GM21447 (cell line): ENCODE data around the gene GPC5.
"Not testable (repeated sequence)": the region's sequence is repeated elsewhere in the genome, so short reads cannot be mapped to it uniquely, and the experiment has no call there.

Experiments used
- ATAC-seq: cut with Tn5 transposase; IDR thresholded peaks from one replicate; pipeline ENCODE4 v1.9.1; 2021; ENCODE audit not compliant: unreplicated experiment

GPC5 gene

DNA sequence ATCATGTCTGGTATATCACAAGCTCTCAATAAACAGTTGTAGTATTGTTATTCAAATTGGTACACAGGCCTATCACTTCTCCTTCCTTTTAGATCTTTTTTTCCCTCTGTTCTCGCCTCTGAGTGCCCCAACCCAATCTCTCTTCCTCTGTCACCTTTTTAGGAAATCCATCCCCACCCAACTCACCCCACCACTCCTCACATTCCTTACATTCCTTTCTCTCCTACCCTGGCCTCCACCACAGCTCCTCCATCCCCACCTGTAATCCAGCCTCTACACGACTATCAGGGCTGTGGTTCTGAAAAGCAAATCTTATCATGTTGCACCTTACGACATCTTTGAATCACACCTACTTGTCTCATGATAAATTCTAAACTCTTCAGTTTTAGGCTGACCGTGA is 1282.8 kb downstream of the GPC5 start:
- ATAC-seq, result no peak

DNA sequence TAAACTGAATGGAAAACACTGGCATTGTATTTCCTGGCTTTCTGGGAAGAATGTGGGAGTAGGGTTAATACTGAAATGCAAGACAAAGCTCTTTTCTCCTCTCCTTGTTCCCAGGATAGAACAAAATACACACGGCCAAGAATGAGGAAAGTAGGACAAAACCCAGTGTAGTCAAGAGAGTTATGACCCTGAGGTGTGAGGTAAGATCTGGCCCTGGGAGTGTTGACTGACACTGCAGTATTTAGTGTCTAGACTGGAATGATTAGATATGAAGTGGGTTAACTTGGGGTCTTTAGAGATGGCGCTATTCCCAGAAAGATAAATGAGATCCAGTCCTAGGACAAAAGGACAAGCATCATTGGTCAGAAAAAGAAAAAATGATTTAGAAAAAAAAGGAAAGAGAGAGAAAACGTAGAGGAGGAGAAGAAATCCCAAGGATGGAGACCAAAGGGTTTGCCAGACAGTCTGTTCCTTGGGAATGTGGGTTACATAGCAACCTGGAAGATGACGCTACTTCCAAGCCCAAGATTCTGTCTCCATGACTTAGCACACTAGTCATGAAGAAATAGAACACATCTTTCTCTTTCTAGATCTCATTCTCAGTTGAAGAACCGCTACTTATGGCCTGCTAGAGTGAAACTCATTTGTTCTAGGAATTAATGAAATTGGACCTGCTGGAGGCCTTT is 1284.6 kb downstream of the GPC5 start:
- ATAC-seq, result no peak

DNA sequence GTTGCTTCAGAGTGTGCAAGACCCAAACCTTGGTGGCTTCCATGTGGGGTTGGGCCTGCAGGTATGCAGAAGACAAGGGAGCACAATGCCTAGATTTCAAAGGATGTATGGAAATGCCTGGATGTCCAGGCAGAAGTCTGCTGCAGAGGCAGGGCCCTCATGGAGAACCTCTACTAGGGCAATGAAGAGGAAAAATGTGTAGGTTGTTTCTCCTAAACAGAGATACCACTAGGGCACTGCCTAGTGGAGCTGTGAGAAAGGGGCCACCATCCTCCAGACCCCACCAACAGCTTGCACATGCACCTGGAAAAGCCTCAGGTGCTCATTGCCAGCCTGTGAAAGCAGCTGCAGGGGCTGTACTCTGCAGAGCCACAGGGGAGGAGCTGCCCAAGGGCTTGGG is 1295.6 kb downstream of the GPC5 start:
- ATAC-seq, result no peak

DNA sequence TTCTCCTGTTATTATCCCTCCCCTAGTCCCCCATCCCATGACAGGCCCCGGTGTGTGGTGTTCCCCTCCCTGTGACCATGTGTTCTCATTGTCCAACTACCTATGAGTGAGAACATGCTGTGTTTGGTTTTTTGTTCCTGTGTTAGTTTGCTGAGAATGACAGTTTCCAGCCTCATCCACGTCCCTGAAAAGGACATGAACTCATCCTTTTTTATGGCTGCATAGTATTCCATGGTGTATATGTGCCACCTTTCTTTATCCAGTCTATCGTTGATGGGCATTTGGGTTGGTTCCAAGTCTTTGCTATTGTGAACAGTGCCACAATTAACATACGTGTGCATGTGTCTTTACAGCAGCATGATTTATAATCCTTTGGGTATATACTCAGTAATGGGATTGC is 1297.4 kb downstream of the GPC5 start:
- not testable (repeated sequence) for ATAC-seq

DNA sequence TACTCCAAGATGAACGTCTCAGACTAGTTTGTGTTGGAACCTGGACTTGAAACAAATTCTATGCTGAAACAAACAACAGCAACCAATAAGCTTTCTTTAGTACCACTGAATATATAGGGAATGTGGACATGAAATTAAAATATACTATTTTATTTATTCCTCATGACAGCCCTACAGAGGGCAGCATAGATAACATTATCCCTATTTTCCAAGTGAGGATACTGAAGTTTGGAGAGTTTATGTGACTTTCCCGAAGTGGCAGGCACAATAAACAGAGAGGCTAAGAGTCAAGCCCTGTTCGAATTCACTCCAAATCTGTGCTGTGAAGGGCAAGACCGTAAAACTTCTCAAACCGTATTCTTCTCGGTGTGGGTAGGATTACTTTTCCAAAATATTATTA is 1318.3 kb downstream of the GPC5 start:
- ATAC-seq, result no peak

DNA sequence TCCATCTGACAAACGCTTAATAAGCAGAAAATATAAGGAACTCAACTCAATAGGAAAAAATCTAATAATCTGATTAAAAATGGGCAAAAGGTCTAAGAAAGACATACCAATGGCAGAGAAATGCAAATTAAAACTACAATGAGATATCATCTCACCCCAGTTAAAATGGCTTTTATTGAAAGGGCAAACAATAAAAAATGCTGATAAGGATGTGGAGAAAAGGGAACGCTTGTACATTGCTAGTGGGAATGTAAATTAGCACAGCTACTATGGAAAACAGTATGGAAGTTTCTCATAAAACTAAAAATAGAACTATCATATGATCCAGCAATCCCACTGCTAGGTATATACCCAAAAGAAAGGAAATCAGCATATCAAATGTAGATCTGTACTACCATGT is 1319.4 kb downstream of the GPC5 start:
- no peak for ATAC-seq

DNA sequence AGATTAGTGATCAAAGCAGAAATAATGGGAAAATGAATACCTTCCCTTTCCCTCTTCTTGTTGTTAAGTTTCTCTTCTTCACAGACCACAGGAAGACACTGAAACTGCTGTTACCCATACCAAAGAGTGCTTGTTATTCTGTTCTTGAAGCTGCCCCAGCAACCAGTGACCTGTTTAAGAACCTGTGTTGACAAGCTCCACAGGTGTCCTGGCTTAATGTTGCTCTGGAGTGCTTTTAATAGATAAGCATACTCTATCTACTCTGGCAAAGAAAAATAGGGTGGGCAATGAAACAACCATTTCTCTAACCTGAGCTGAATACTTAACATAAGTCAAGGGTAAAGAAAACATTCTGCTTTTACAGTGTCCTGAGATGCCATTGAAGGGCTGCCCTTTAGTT is 1321.4 kb downstream of the GPC5 start:
- ATAC-seq, result no peak

DNA sequence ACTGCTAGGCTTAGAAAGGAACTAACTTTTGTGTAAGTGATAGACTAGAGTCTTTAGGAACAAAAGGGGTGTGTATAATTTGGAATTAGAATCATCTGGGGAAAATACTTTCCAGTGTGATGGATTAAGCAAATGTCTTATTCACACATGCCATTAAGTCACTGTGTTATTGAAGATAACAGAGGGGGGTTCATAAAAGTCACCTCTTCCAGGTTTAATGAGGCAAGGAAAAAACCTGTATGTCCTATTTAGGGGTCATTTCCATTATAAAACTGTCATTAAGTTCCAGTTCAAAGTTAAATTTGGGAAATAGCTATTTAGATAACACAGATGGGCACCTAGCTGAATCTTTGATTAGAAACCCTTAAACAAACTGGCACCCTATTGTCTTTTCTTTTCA is 1323.2 kb downstream of the GPC5 start:
- ATAC-seq, result no peak

DNA sequence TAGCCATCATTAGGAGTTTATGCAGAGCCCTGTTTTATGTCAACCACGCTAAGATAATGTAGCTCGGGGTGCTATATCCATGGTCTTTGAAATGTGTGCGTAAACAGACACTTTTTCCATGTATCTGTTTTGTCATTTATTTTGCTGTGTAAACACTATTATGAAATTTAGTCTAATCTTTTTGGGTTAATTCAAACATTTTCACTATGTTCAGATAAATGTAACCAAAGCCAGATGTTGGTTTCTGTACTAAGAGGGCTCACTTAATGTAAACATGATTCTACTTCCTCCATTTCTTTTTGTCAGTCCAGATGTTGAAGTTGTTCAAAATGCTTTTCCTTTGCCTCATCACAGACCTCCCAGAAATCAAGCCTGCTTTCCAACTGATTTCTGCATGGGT is 1328.7 kb downstream of the GPC5 start:
- no peak for ATAC-seq

DNA sequence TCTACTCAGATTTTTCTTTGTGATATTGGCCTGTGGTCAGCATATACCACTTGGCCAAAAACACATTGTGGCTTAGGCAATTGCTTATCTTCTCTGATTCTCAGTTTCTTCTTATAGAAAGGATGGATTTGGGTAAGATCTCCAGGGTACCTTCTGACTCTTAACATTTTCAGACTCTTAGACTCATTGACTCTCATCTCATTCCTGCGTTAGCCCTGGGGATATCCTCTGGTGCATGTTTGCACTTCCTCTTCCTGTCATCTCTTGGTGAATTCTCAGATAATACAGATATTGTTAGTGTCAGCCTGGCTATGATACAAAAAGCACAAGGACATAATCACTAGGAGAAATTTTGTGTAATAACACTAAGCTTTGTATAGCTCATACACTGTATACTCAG is 1335.6 kb downstream of the GPC5 start:
- ATAC-seq, result no peak

DNA sequence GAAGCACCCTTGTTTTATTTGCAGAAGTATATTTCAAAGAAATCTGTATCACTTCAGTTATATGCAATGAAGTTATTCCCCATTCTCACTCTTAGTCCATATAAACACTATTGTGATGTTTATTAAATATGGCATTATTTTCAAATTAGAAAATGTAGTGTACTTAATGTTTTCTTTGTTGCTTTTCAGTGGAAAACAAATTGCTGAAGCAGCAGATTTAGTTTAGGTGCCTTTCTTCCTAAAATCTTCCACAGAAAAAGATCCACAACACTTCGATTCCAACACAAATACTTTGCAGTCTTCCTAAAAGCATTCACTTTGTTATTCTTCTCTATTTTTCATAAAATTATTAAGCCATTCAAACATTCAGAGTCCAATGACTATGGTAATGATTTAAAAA is 1336.1 kb downstream of the GPC5 start:
- no peak for ATAC-seq

DNA sequence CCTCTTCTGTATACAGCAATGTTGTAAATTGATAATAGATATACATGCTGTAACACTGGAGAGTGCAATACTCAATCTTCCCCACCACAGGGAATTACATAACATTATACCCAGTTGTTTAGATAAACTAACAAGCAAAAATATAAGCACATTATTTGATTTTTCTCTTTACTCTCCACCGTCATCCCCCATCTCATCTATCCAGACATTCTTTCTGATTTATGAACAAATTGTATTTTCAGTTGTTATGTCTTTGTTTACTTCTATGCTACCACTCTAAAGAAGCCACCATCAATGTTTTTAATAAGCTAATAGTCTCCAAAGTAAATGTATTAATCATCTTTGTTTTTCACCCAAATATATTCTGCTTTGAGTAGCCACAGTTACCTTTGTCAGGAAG is 1337.5 kb downstream of the GPC5 start:
- ATAC-seq, result no peak

DNA sequence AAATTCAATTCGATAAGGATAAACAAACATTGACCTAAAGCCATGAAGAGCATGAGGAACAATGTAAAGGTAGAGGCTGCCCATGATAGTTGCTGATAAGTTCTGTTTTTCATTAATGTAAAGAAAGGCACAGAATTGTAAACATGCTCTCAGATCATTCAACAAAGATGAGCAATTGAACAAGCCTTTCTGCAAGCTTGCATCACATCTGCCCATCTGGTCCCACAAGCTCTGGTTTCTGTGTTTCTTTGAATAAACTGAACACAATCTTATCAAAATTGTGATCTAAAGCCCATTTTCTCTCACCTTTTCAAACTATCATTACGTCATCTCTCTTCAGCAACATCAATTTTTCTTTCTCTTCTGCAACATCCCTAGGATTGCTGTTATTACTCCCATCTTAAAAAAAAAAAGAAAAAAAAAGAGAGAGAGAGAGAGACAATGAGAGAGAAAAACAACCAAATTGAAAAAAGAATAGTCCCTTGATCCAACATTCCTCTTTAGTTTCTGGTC is 1340.9 kb downstream of the GPC5 start:
- ATAC-seq, result no peak

DNA sequence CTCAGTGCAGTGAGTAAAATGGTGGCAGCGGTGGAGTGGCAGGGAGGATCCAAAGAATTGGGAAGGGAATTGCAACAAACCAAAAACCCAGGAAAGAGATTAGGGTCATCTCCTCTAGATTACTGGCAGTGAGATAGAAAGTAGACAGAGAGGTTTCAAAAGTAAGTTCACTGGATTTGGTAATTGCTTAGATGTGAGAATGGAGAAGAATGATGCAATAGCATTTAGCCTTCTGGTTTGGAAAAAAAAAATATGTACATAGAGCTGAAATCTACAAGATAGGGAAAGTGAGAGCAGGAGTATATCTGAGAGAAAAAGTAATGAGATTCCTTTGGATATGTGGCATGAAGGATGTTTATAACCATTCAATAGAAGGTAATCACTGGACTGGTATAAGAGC is 1345.6 kb downstream of the GPC5 start:
- ATAC-seq, result no peak

DNA sequence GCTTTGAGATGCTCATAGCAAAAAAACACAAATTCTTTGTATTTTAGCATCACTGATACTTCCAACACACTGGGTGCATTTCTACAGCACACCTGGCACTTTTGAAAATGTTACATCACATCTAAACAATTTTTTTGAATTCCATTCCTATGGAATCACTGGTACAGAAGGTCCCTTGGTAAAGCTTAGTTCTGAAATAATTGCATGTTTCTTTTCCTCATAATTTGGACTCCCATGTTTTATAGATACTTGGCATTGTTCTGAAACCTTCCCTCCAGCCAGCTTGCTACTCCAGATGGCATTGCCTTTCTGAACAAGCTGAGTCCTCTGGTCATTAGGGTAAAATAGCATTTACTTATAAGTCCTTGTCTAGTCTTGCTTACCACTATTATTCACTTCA is 1346.8 kb downstream of the GPC5 start:
- ATAC-seq, result no peak

DNA sequence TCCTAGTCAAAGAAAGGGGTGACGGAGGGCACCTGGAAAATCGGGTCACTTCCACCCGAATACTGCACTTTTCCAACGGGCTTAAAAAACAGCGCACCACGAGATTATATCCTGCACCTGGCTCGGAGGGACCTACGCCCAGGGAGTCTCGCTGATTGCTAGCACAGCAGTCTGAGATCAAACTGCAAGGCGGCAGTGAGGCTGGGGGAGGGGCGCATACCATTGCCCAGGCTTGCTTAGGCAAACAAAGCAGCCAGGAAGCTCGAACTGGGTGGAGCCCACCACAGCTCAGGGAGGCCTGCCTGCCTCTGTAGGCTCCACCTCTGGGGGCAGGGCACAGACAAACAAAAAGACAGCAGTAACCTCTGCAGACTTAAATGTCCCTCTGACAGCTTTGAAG is 1354.3 kb downstream of the GPC5 start:
- not testable (repeated sequence) for ATAC-seq

DNA sequence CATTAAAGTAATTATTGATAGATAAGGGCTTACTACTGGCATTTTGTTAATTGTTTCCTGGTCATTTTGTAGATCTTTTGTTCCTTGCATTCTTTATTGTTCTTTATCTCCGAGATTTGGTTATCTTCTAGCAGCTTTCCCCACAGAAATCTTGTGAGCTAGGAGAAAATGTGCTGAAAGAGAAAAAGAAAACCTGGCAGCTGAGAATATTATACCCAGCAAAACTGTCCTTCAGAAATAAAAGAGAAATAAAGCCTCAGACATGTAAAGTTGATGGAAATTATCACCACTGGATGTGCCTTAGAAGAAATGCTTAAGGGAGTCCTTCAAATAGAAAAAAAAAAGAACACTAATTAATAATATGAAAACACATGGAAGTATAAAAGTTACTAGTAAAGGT is 1363.3 kb downstream of the GPC5 start:
- ATAC-seq, result no peak

DNA sequence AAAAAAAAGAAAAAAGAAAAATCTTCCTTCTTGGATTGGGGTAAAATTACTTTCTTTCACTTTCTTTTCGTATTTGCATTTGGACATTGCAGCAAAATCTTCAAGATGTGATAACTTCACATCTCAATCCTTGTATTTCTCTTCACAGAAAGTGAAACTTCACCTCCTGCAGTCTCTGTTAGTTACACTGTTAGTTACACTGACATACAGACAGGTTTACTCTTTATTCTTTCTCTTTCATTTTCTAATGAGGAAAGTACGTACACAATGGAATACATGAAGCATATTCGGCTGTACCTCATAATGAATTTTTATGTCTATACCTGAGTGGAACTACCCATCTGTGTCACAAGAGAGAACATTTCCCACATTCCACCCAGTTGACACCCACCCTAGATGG is 1369.0 kb downstream of the GPC5 start:
- no peak for ATAC-seq

DNA sequence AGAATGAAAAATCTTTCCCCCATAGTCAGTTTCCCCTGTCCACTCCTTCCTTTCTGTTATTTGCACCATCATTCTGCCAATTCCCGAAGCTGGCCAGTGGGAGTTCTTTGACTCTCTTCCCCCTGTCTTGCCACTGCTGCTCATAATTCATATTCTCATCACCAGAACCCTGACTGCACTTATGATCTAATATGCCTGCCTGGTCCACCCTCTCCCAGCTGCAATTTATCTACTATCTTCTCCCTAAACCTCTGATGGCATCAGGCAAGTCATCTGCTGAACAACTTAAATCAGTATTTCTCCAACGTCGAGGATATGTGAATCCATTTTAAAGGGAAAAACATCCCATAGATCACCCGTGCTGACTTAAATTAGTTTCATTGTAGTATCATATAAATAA is 1370.2 kb downstream of the GPC5 start:
- no peak for ATAC-seq

DNA sequence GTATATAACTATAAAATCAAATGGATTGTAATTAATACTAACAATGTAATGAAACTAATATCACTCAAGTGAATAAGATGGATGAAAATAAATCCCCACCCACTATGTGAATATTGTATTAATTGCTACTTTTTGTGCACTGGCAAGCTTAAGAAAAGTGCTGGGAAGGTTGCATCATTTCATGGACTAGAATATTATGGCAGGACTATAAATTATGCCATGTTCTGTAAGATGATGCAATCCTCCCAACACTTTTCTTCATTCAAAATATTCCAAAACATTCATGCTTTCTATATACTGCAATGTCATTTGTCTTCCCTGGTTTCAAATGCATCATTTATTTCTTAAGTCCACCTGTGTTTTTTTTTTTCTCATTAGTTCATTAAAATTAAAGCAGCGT is 1370.6 kb downstream of the GPC5 start:
- ATAC-seq, result no peak

DNA sequence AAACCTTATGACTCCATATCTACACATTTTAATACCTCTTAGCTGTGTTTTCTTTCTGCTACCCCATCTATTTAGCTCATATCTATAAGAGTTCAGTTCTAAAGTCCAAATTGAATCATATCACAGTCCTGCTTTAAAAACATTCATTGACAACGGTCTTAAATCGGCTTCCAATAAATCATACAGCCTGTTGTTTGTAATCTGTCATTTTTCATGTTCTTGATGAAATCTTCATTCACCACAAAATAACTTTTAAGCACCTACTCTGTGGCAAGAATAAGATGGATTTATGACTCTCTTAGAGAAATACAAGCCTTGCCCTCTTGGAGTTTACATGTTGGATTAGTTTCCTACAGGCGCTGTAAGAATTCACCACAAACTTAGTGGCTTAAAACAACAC is 1377.2 kb downstream of the GPC5 start:
- ATAC-seq, result no peak

DNA sequence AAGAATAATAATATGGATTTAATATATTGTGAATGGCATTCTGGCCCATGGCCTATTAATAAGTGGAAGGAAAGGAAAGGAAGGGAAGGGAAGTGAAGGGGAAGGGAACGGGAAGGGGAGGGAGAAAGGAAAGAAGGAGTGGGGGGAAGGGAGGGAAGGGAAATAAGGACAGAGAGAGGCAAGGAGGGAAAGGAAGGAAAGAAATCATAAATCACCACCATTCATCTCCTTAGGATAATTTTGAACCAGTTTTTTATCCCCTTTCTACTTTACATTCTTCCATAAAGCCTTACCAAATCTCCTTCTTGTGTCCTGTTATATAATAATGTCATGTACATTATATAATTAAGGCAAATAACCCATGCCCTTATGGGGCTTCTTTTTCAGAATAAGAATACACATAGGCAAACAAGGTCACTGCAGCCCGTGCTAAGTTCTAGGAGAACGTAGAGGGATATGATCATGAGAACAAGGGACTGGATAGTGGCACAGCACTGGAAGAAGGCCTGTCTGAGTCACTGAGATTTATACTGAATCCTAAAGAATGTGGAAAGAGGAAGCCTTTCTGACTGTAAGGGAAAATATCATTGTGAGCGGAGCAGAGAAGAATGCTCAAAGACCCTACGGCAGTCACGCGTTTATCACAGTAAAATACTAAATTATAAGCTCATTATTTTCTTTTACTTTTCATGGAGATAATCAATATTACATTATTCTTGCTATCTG is 1383.7 kb downstream of the GPC5 start:
- no peak for ATAC-seq

DNA sequence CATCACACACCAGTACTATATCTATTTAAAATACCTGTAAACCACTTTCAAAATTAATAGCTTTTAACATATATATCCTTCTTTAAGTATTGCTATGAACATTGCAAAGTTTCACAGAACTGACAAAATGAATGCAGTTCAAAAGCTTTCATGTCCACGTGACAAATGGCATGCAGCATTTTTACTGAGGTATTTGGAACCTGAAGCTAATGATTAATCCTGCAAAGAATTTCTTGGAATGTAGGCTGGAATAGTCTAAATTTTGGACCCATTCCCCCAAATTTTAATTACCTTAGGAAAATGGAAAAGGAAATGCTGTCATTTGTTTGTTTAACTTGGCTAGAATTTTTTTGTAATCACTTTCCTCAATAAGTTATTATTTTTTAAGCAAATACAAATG is 1404.4 kb downstream of the GPC5 start:
- no peak for ATAC-seq
